H1 (cell line): ENCODE results near the gene RS1. TPM values are rescaled to one million over a fixed set of nuclear protein-coding genes. Genes with fewer than 3 reads are reported as not detected.

Source experiments
- CTCF ChIA-PET: fragments of 300-600 bp; sonication (Branson Sonifier 250); formaldehyde crosslinking; loops from one replicate; lab custom pipeline; 2021; ENCODE audit not compliant: partially characterized antibody; lab: Charles Lee
- POLR2A ChIA-PET: fragments of 300-600 bp; sonication (Branson Sonifier 250); formaldehyde crosslinking; loops from one replicate; lab custom pipeline; 2021; ENCODE audit warnings: inconsistent platforms; ENCODE audit not compliant: partially characterized antibody; lab: Charles Lee
- DNase-seq, 2 experiments: peaks; one replicate each; pipeline versions ENCODE4 v3.0.0 to v3.0.0-alpha.2; 2010 to 2022; ENCODE audit warnings: low spot score in 2 of 2, low read depth in 1 of 2, mixed read lengths in 1 of 2
- FAIRE-seq: peaks from 2 replicates; lab custom pipeline; 2011; peaks lifted over from hg19 to GRCh38; lab: Jason Lieb, UNC
- H2AFZ ChIP-seq: 2 replicates; pipeline ENCODE4 v1.8.1; 2012; ENCODE audit warnings: low read length, inconsistent platforms
- H2AK5ac ChIP-seq: 2 replicates; pipeline ENCODE4 v1.6.1; 2013; ENCODE audit warnings: low read depth, low read length
- H2BK120ac ChIP-seq: replicated peaks from 2 replicates; pipeline ENCODE3; 2013; ENCODE audit warnings: low read depth, low read length, inconsistent platforms
- H2BK12ac ChIP-seq: 2 replicates; pipeline ENCODE4 v1.6.1; 2013; ENCODE audit warnings: low read depth, low read length
- H2BK15ac ChIP-seq: 2 replicates; pipeline ENCODE4 v1.6.1; 2013; ENCODE audit warnings: low read length
- H2BK20ac ChIP-seq: 2 replicates; pipeline ENCODE4 v1.6.1; 2013; ENCODE audit warnings: low read length
- H2BK5ac ChIP-seq: 2 replicates; pipeline ENCODE4 v1.6.1; 2013; ENCODE audit warnings: low read depth, low read length
- H3K14ac ChIP-seq: 2 replicates; pipeline ENCODE4 v1.6.1; 2013; ENCODE audit warnings: inconsistent platforms; ENCODE audit not compliant: insufficient read length
- H3K18ac ChIP-seq: 2 replicates; pipeline ENCODE4 v1.6.1; 2013; ENCODE audit warnings: low read length; ENCODE audit errors: extremely low read depth
- H3K23ac ChIP-seq: 2 replicates; pipeline ENCODE4 v1.6.1; 2013; ENCODE audit warnings: inconsistent platforms; ENCODE audit not compliant: insufficient read length
- H3K23me2 ChIP-seq: 2 replicates; pipeline ENCODE4 v1.6.1; 2013; ENCODE audit warnings: low read depth, low read length
- H3K27ac ChIP-seq: 2 replicates; pipeline ENCODE4 v1.6.1; 2011; ENCODE audit warnings: low read depth, low read length, inconsistent platforms
- H3K27me3 ChIP-seq, 4 experiments: replicated peaks in 1 of 4; 1 replicate in 1 of 4; 2 replicates in 3 of 4; pipeline versions ENCODE4 v1.6.1 to v1.8.1; 2011 to 2013; ENCODE audit warnings: low read length in 3 of 4, mild to moderate bottlenecking in 3 of 4, inconsistent platforms in 2 of 4, mixed read lengths in 2 of 4, moderate library complexity in 1 of 4; ENCODE audit not compliant: control insufficient read depth in 3 of 4, insufficient read depth in 3 of 4; ENCODE audit errors: extremely low read depth in 1 of 4
- H3K36me3 ChIP-seq, 4 experiments: 2 replicates each; pipeline versions ENCODE4 v1.6.1 to v1.8.1; 2011 to 2013; ENCODE audit warnings: mild to moderate bottlenecking in 4 of 4, low read length in 3 of 4, moderate library complexity in 2 of 4, control low read depth in 1 of 4, inconsistent platforms in 1 of 4; ENCODE audit not compliant: insufficient read depth in 4 of 4, control insufficient read depth in 2 of 4
- H3K4ac ChIP-seq: replicated peaks from 2 replicates; pipeline ENCODE3; 2013; ENCODE audit warnings: low read length, low read depth, mixed read lengths, inconsistent platforms; ENCODE audit not compliant: insufficient read length
- H3K4me1 ChIP-seq, 4 experiments: replicated peaks in 1 of 4; 1 replicate in 1 of 4; 2 replicates in 3 of 4; pipeline versions ENCODE4 v1.6.1 to v1.8.1; 2011 to 2013; ENCODE audit warnings: low read length in 3 of 4, inconsistent platforms in 2 of 4, mixed read lengths in 1 of 4; ENCODE audit not compliant: insufficient read depth in 4 of 4, control insufficient read depth in 3 of 4
- H3K4me2 ChIP-seq, 2 experiments: 2 replicates each; pipeline versions ENCODE4 v1.6.1 to v1.8.1; 2011 to 2013; ENCODE audit warnings: low read depth in 2 of 2, low read length in 2 of 2, control low read depth in 1 of 2, inconsistent platforms in 1 of 2, mild to moderate bottlenecking in 1 of 2; ENCODE audit not compliant: insufficient read depth in 1 of 2
- H3K4me3 ChIP-seq, 4 experiments: fragments of 200-600, 300-600 bp in 1 of 4; sonication (generic), shearing (Covaris generic), sonication (Bioruptor Twin) in 1 of 4; 2 replicates each; pipeline versions ENCODE4 v1.5.1 to v1.8.1; 2011 to 2016; ENCODE audit warnings: low read length in 4 of 4, low read depth in 3 of 4, control low read depth in 2 of 4, inconsistent platforms in 2 of 4, mild to moderate bottlenecking in 2 of 4, mixed read lengths in 1 of 4, moderate library complexity in 1 of 4; ENCODE audit not compliant: insufficient read depth in 2 of 4; ENCODE audit errors: extremely low read depth in 1 of 4
- H3K56ac ChIP-seq: replicated peaks from 2 replicates; pipeline ENCODE3; 2013; ENCODE audit warnings: low read depth, mild to moderate bottlenecking, mixed read lengths, low read length, inconsistent platforms; ENCODE audit not compliant: insufficient read length
- H3K79me1 ChIP-seq: 2 replicates; pipeline ENCODE4 v1.6.1; 2013; ENCODE audit warnings: low read depth, low read length, control low read depth
- H3K79me2 ChIP-seq, 2 experiments: 2 replicates each; pipeline versions ENCODE4 v1.6.1 to v1.8.1; 2012 to 2013; ENCODE audit warnings: low read length in 2 of 2, mild to moderate bottlenecking in 2 of 2, inconsistent platforms in 1 of 2; ENCODE audit not compliant: insufficient read depth in 2 of 2, control insufficient read depth in 1 of 2
- H3K9ac ChIP-seq, 4 experiments: replicated peaks in 1 of 4; 1 replicate in 1 of 4; 2 replicates in 3 of 4; pipeline versions ENCODE4 v1.6.1 to v1.8.1; 2011 to 2013; ENCODE audit warnings: low read depth in 3 of 4, low read length in 3 of 4, control low read depth in 2 of 4, mild to moderate bottlenecking in 2 of 4, moderate library complexity in 2 of 4, inconsistent platforms in 1 of 4; ENCODE audit errors: extremely low read depth in 1 of 4
- H3K9me3 ChIP-seq, 2 experiments: 2 replicates each; pipeline versions ENCODE4 v1.6.1 to v1.8.1; 2012 to 2013; ENCODE audit warnings: mild to moderate bottlenecking in 2 of 2, moderate library complexity in 2 of 2, control low read depth in 1 of 2, inconsistent platforms in 1 of 2, low read depth in 1 of 2, low read length in 1 of 2, mixed read lengths in 1 of 2; ENCODE audit not compliant: insufficient read depth in 2 of 2
- H4K20me1 ChIP-seq, 2 experiments: replicated peaks in 1 of 2; 2 replicates each; pipeline versions ENCODE3 to v1.8.1; 2011 to 2013; ENCODE audit warnings: inconsistent platforms in 2 of 2, low read length in 2 of 2, mild to moderate bottlenecking in 1 of 2; ENCODE audit not compliant: insufficient read depth in 2 of 2, control insufficient read depth in 1 of 2
- H4K5ac ChIP-seq: 2 replicates; pipeline ENCODE4 v1.6.1; 2013; ENCODE audit warnings: low read length, low read depth, mixed read lengths, inconsistent platforms; ENCODE audit not compliant: insufficient read length
- H4K8ac ChIP-seq: 2 replicates; pipeline ENCODE4 v1.8.0; 2013; ENCODE audit warnings: mild to moderate bottlenecking, moderate library complexity, low read length, inconsistent platforms; ENCODE audit not compliant: insufficient read depth; ENCODE audit errors: extremely low read depth
- H4K91ac ChIP-seq: replicated peaks from 2 replicates; pipeline ENCODE3; 2013; ENCODE audit warnings: low read length, mixed read lengths, inconsistent platforms; ENCODE audit not compliant: insufficient read length
- CTBP2 ChIP-seq: IDR thresholded peaks from 2 replicates; pipeline ENCODE4 v1.7.0; 2011; ENCODE audit warnings: borderline replicate concordance, mild to moderate bottlenecking, moderate library complexity, mixed read lengths, low read length; ENCODE audit not compliant: insufficient read depth, insufficient read length
- EGR1 ChIP-seq: IDR thresholded peaks from 2 replicates; pipeline ENCODE4 v1.6.1; 2011; ENCODE audit warnings: low read depth, low read length, borderline replicate concordance
- KDM5A ChIP-seq: fragments of 200-600 bp; IDR thresholded peaks from 2 replicates; pipeline ENCODE4 v1.7.1; 2012; ENCODE audit warnings: mild to moderate bottlenecking, low read length, inconsistent platforms, mixed read lengths
- MAX ChIP-seq: IDR thresholded peaks from 2 replicates; pipeline ENCODE4 v1.6.1; 2012; ENCODE audit warnings: inconsistent platforms
- RAD21 ChIP-seq, 2 experiments: IDR thresholded peaks in 1 of 2; conservative IDR thresholded peaks in 1 of 2; 2 replicates each; pipeline ENCODE4 v1.6.1; 2011; ENCODE audit warnings: low read depth in 2 of 2, low read length in 2 of 2, improper control_type of control experiment in 1 of 2, inconsistent platforms in 1 of 2, mild to moderate bottlenecking in 1 of 2, moderate library complexity in 1 of 2
- TEAD4 ChIP-seq: IDR thresholded peaks from 2 replicates; pipeline ENCODE4 v1.6.1; 2012; ENCODE audit warnings: low read depth, low read length, inconsistent platforms, mixed read lengths
- WGBS, 2 experiments: shearing (Covaris generic) in 1 of 2; methylation state at CpG; one replicate each; pipeline versions ENCODE4 v1.1.6 to v1.1.7; 2013 to 2015; ENCODE audit warnings: low lambda C conversion rate in 2 of 2, mixed read lengths in 2 of 2, inconsistent platforms in 1 of 2, low coverage in 1 of 2, missing lambda C conversion rate in 1 of 2; ENCODE audit not compliant: insufficient replicate concordance in 2 of 2, insufficient coverage in 1 of 2, insufficient read length in 1 of 2; ENCODE audit errors: extremely low coverage in 1 of 2, missing lambda C conversion rate in 1 of 2; 5-methylcytosine and 5-hydroxymethylcytosine counted together
- polyA plus RNA-seq, 7 experiments: library from polyadenylated mRNA; depleted of rRNA in 3 of 7; stranded (reverse) in 5 of 7; unstranded in 2 of 7; fragments of >200 nt in 5 of 7; fragments of 200-250 nt in 2 of 7; gene quantifications; 1 replicate in 5 of 7; 2 replicates in 1 of 7; 4 replicates in 1 of 7; pipeline versions ENCODE4 v1.2.1 to v1.2.3, GENCODE V29; 2011 to 2013; ENCODE audit warnings: missing spikeins in 2 of 7, mixed read lengths in 2 of 7
- total RNA-seq: library from RNA; stranded (reverse); fragmentation: NEBNext Ultra II Directional; extraction: Animal tissue kit (Norgen Biotek cat#: 25700); gene quantifications from 2 replicates; pipeline ENCODE4 v1.2.1, GENCODE V29; 2021

Gene RS1
- total and polyA plus RNA-seq, 2 of the 8 experiments (the other 6 are each of a cell fraction or from before 2014, with no cell fraction given): 0.03 TPM; not detected in 1

GRCh38 chrX:18643853-18644252 lies 28.1 kb downstream of the RS1 start:
- H2BK20ac ChIP-seq: no peak overlapping the region
- FAIRE-seq (no peak), DNase-seq (no peak)
- H3K4me2 ChIP-seq: no peak overlapping the region
- no peak overlapping the region for H3K56ac ChIP-seq
- H3K18ac ChIP-seq: no peak overlapping the region
- H2BK5ac ChIP-seq: no peak overlapping the region
- H3K79me2 ChIP-seq: no peaks in the 10 kb centered on the region
- no peak for TF ChIP-seq EGR1
- no peak for TF ChIP-seq CTBP2
- TF ChIP-seq RAD21 (IDR thresholded peaks at IDR 0.05 in 1 of 2, conservative IDR thresholded peaks at IDR 0.05 in 1 of 2; ENCODE audit: low read depth in 2 of 2, low read length in 2 of 2): no peak
- no peak for TF ChIP-seq KDM5A
- TF ChIP-seq MAX: no peak
- TF ChIP-seq TEAD4: no peak
- H2AFZ ChIP-seq: no peak overlapping the region
- no peak overlapping the region for H2BK15ac ChIP-seq
- no peak overlapping the region for H3K14ac ChIP-seq
- H4K91ac ChIP-seq: no peak overlapping the region
- no peaks in the 10 kb centered on the region for H3K79me1 ChIP-seq
- H3K23me2 ChIP-seq: no peaks in the 10 kb centered on the region
- ChIA-PET POLR2A (interaction anchor here (0.8 kb wide), 1 partner anchor 180 kb away, joined by 3 read pairs; no protein-coding TSS in a partner anchor), CTCF (no interaction called here)
- H3K27me3 ChIP-seq: no peaks in the 10 kb centered on the region
- H4K20me1 ChIP-seq: no peaks in the 10 kb centered on the region
- H3K9ac ChIP-seq: no peak overlapping the region
- H3K4me3 ChIP-seq: no peak overlapping the region
- no peaks in the 10 kb centered on the region for H3K36me3 ChIP-seq
- no peak overlapping the region for H4K8ac ChIP-seq
- H2AK5ac ChIP-seq: no peak overlapping the region
- no peak overlapping the region for H2BK12ac ChIP-seq
- peaks cover 0 to 5% (median 0%) of the 10 kb centered on the region in 4 experiments; a peak in 2 of 7 replicates for H3K4me1 ChIP-seq
- H3K27ac ChIP-seq: no peak overlapping the region
- no peaks in the 10 kb centered on the region for H3K9me3 ChIP-seq
- no peak overlapping the region for H3K23ac ChIP-seq
- H2BK120ac ChIP-seq: no peak overlapping the region
- no peak overlapping the region for H3K4ac ChIP-seq
- WGBS, 2 experiments: 84% methylated on average over 3 of the region's 3 CpGs; no CpG with 5 or more reads in 1 of the 2 experiments
- no peak overlapping the region for H4K5ac ChIP-seq
